ENCODE data around the gene EPHA2.
"Not testable (repeated sequence)": the region's sequence is repeated elsewhere in the genome, so short reads cannot be mapped to it uniquely, and the experiment has no call there.

Gene EPHA2

DNA sequence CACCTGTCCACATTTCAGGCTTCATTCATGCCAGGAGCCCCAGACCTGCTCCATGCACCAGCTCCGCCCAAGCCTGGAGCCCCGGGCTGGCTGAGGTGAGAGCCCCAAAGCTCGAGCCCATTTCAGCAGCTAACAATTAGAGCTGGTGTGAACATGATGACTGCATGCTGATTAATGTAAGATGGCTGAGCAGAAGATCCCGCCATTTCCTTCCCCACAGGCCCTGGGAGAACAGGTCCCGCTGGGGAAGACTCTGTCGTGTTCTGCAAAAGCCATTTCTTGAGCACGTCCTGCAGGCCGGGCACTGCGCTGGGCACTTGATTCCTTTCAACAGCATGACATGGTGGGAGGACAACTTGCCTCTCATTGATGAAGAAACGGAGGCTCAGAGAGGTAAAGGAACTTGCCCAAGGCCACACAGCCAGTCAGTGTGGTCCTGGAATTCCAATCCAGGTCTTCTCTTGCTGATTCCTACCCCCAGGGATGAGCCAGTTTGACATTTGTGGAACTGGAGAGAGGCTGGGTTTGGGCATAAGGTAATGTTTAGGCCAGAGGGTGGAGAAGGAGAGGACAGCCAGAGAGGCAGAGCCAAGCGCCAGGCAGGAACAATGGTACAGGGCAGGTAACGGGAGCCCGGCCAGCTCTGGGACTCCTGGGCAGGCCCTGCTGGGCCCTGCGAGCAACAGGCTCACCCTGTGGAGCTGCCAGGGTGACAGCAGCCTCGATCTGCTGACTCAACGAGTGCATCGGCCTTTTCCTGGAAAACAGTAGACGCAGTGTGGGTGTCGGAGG is 28.1 kb upstream of the EPHA2 start:
- DNase-seq = no peak

- no peak for DNase-seq
Observed at GRCh38 chr1:16183179-16183578, 27.3 kb upstream of the EPHA2 start.

DNA sequence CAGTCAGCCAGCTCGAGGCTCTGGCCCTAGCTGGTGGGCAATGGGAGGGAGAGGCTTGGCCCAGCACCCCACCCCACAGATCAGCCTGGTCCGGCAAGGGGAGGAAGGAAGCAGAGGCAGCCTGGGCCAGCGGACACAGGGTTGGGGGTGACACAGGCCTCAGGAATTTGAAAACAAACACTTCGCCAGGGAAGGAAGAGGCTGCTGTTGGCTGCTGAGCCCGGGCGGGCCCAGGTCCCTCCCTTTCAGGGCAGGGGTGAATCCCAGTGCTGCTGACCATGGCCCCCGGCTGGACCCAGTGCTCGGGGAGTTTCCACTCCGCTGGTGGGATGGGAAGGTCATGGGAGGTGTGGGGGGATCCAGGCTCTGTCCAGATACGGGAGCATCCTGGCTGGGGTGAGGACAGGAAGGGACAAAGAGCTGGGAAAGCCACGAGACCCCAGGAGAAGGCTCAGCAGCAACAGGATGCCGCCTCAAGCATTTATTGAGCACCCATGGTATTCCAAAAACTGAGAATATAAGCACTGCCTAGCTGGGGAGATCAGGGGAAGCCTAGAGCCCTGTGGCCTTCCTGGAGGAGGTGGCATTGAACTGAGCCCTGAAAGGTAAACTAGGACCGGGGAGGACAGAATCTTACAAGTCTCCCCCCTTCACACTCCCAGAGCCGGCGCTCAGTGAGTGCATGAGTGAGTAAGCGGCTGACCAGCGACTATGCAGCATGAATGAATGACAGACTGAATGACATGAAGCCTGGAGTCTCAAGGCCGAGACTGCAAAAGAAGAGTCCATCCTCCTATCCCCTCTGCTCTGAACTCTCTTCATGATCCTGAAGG is 26.2 kb upstream of the EPHA2 start:
- DNase-seq = no peak

DNA sequence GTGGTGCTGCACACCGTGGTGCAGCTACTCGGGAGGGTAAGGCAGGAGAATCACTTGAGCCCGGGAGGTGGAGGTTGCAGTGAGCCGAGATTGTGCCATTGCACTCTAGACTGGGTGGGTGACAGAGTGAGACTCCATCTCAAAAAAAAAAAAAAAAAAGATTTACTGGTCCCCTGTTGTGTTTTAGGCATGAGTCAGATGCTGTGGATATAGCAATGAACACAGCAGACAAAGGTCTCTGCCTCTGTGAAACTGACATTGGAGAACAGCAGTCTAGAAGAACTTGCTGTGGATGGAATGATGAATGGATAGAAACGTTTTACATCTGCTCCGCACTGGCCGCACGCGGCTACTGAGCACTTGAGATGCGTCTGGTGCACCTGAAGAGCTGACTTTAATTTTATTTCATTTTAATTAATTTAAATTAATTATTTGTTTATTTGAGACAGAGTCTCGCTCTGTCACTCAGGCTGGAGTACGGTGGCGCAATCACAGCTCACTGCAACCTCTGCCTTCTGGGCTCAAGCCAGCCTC is 24.5 kb upstream of the EPHA2 start:
- DNase-seq = no peak

GRCh38 chr1:16178596-16179497 is 23.0 kb upstream of the EPHA2 start:
- DNase-seq = no peak

GRCh38 chr1:16177306-16177705 is 21.4 kb upstream of the EPHA2 start:
- DNase-seq = no peak

- DNase-seq = no peak
Observed at GRCh38 chr1:16176653-16177052, 20.8 kb upstream of the EPHA2 start.

- DNase-seq = no peak
Observed at GRCh38 chr1:16175610-16176553, 20.0 kb upstream of the EPHA2 start.

- DNase-seq = no peak
Observed at GRCh38 chr1:16174886-16175598, 19.2 kb upstream of the EPHA2 start.

GRCh38 chr1:16174261-16174868 is 18.5 kb upstream of the EPHA2 start:
- DNase-seq = no peak

- DNase-seq = no peak
Observed at GRCh38 chr1:16173447-16174260, 17.8 kb upstream of the EPHA2 start.

DNA sequence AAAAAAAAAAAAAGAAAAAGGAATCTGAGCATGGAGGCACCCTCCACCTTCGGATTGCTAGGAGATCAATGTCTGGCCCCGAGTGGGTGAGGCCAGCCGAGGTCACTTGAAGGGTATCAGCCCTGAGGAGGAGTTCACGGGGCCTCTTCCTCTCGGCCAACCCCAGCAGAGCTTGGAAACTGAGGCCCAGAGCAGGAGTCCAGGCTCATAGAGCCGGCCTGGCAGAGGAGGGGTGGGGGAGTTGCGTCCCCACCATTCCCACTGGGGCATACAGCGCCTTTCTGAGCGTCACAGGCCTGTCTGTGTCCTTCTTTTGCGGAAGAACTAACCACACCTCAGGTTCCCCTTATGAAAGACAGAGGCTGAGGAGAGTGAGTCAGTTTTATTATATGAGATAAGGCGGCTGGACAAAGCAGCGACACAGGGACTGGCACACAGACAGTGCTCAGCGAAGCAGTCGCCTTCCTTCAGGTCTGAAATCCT is 17.1 kb upstream of the EPHA2 start:
- DNase-seq = no peak

DNA sequence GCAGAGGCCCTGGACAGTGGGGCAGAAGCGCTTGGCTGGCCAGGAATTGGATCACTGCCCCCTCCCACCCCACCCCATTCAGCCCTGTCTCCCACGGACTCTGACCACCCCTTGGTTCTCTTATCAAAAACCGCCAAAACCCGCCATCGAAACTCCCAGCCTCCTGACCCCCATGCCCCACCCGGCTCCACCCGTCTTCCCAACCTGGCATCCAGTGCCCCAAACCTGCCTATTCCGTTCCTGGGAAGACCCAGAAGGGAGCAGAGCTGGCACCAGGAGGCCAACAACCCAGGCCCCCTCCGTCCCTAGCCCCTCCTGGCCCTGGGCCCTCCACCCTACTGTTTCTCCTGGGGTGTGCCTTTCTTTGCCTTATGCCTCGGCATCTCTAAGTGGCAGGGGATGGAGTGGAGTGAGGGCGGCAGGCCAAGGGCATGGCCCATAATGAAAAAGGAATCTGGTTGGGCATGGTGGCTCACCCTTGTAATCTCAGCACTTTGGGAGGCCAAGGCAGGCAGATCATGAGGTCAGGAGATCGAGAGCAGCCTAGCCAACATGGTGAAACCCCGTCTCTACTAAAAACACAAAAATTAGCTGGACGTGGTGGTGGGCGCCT is 16.5 kb upstream of the EPHA2 start:
- no peak for DNase-seq

DNA sequence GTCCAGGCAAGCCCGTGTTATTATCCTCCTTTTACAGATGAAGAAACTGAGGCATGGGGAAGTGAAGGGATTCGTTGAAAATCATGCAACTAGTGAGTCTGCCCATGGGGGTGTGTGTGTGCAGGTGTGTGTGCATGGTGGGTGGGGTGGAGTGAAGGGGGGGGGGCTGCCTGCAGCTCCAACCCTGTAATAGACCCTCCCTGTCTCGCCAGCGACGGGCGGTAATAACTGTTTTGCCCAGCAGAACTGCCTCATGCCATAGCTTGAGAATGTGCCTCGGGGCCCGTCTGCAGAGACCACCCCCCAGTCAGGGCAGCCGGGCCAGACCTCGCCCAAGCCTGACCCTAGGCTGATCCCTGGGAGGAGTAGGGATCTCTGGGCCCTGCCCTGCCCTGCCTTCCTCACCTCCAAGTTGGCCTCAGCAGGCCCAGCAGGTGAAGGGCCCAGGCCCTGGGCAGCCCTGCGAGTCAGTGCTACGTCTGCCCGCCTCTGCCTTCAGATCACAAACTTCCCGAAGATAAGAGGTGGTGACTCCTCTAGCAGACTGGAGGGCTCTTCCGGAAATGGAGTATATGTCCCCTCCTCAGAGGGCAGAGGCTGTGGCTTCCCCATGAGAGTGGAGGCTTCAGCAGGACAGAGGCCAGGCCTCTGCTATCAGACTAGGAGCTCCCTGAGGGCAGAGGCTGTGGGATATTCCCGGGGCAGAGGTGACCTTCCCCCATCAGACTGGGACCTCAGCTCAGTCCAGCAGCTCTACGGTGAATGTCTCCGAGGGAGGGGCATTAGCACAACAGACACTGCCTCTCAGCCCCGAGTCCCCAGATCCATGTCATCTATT is 15.7 kb upstream of the EPHA2 start:
- DNase-seq = no peak

- no peak for DNase-seq
Observed at GRCh38 chr1:16170283-16170673, 14.4 kb upstream of the EPHA2 start.

DNA sequence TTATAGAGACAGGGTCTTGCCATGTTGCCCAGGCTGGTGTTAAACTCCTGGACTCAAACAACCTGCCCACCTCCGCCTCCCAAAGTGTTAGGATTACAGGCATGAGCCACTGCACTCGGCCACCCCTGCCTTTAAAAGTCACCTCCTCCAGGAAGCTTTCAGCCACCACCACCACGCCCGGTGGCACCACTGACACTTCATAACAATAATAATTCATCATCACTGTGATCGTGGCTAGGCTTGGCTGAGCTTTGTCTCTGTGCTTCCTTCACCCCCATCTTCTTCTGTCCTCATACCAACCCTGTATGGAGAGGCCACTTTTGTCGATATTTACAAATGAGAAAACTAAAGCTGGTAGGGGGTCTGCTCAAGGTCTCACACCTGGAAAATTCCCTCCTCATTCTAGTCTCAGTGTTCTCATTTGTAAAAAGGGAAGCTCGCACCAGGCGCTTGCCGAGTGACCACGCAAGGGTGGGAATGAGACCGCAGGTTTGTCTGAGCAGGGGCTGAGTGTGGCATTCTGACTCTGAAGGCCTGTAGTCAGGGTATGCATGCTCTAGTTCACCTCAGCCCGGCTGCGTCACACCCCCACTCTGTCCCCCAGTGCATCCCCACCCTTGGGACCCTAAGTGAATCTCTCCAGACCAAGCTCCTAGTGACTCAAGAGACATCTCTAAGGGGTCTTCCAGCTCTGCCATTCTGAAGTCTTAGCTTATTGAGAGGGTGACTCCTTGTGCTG is 12.9 kb upstream of the EPHA2 start:
- no peak for DNase-seq

GRCh38 chr1:16168144-16168495 is 12.3 kb upstream of the EPHA2 start:
- not testable (repeated sequence) for DNase-seq

Measured in activated naive CD4-positive, alpha-beta T cell treated with anti-CD3 and anti-CD28 coated beads, Interleukin-2, amount 50 U/mL, for 16 hours (primary cell).